K562 (cell line): ENCODE data around the gene TPD52L1. TPM values are rescaled to one million over a fixed set of nuclear protein-coding genes. Genes with fewer than 3 reads are reported as not detected.

Experiments used
- GATAD2A ChIP-seq: fragments of 450-650 bp; IDR thresholded peaks from 2 replicates; pipeline ENCODE4 v1.6.1; 2017
- HCFC1 ChIP-seq: IDR thresholded peaks from 2 replicates; pipeline ENCODE4 v1.6.1; 2012; ENCODE audit warnings: low read depth, low read length, improper control_type of control experiment
- KAT7 ChIP-seq: sonication (generic); formaldehyde crosslinking; IDR thresholded peaks from 2 replicates; pipeline ENCODE4 v1.8.0; 2022; ENCODE audit warnings: missing genetic modification reagents, mild to moderate bottlenecking, borderline replicate concordance
- MAFG ChIP-seq: fragments of 450-650 bp; conservative IDR thresholded peaks from 2 replicates; pipeline ENCODE4 v1.6.1; 2016; ENCODE audit warnings: missing genetic modification characterization, missing compliant biosample characterization
- SMAD3 ChIP-seq: fragments of 450-650 bp; formaldehyde crosslinking; conservative IDR thresholded peaks from 2 replicates; pipeline ENCODE4 v1.4.0; 2020; ENCODE audit warnings: mild to moderate bottlenecking
- SPI1 ChIP-seq: IDR thresholded peaks from 2 replicates; pipeline ENCODE4 v1.6.1; 2011; ENCODE audit warnings: low read depth, low read length, control low read depth, borderline replicate concordance
- TEAD4 ChIP-seq, 2 experiments: sonication (generic) in 1 of 2; formaldehyde crosslinking in 1 of 2; IDR thresholded peaks; 2 replicates each; pipeline versions ENCODE4 v1.6.1 to v1.8.0; 2012 to 2022; ENCODE audit warnings: borderline replicate concordance in 1 of 2, inconsistent platforms in 1 of 2, low read length in 1 of 2, mild to moderate bottlenecking in 1 of 2, missing genetic modification reagents in 1 of 2
- ZNF431 ChIP-seq: sonication (generic); formaldehyde crosslinking; IDR thresholded peaks from 2 replicates; pipeline ENCODE4 v1.8.0; 2022; ENCODE audit warnings: mild to moderate bottlenecking, missing genetic modification reagents
- polyA plus RNA-seq, 8 experiments: library from polyadenylated mRNA; depleted of rRNA in 4 of 8; stranded (reverse) in 5 of 8; unstranded in 3 of 8; fragments of >200 nt; fragmentation: Nextera tagmentation in 2 of 8; fragmentation: Illumina TruSeq in 1 of 8; extraction: Ambion mirVana in 2 of 8; extraction: Trizol in 1 of 8; gene quantifications; 2 replicates each; pipeline versions ENCODE4 v1.2.1 to v1.2.3, GENCODE V29; 2011 to 2014; ENCODE audit warnings: inconsistent platforms in 1 of 8, missing spikeins in 1 of 8
- total RNA-seq, 7 experiments: library from RNA; depleted of rRNA in 6 of 7; stranded (reverse); fragments of >200 nt in 6 of 7; fragmentation: Illumina TruSeq in 2 of 7; extraction: Trizol in 2 of 7; gene quantifications; 2 replicates each; pipeline versions ENCODE4 v1.2.1 to v1.2.3, GENCODE V29; 2011 to 2021; ENCODE audit warnings: low replicate concordance in 1 of 7
- TF ChIP-seq, protein P1 (sequence below): sonication (generic); formaldehyde crosslinking; IDR thresholded peaks from 2 replicates; pipeline ENCODE4 v1.8.0; 2022; ENCODE audit warnings: mild to moderate bottlenecking, low read depth, missing genetic modification reagents
- TF ChIP-seq, protein P2 (sequence below): fragments of 250-450 bp; sonication (Bioruptor Pico); IDR thresholded peaks from 2 replicates; pipeline ENCODE4 v1.4.0; 2020
- TF ChIP-seq, protein P3 (sequence below), 3 experiments: fragments of 200-800 bp in 1 of 3; fragments of 250-450 bp in 1 of 3; fragments of 450-650 bp in 1 of 3; sonication (Bioruptor Pico) in 1 of 3; sonication (Bioruptor generic) in 1 of 3; formaldehyde crosslinking in 1 of 3; IDR thresholded peaks; 2 replicates each; pipeline versions ENCODE4 v1.6.1 to v1.8.0; 2016 to 2022; ENCODE audit warnings: mild to moderate bottlenecking in 2 of 3, missing genetic modification characterization in 2 of 3, missing compliant biosample characterization in 1 of 3, moderate library complexity in 1 of 3
- TF ChIP-seq, protein P4 (sequence below): fragments of 150-350 bp; conservative IDR thresholded peaks from 2 replicates; pipeline ENCODE4 v1.6.1; 2014; ENCODE audit warnings: low read length

The TPD52L1 gene
- total and polyA plus RNA-seq, 9 of the 15 experiments (the other 6 are each of a cell fraction or from before 2014, with no cell fraction given), result 12.9 to 149 (median 75.7) TPM

DNA sequence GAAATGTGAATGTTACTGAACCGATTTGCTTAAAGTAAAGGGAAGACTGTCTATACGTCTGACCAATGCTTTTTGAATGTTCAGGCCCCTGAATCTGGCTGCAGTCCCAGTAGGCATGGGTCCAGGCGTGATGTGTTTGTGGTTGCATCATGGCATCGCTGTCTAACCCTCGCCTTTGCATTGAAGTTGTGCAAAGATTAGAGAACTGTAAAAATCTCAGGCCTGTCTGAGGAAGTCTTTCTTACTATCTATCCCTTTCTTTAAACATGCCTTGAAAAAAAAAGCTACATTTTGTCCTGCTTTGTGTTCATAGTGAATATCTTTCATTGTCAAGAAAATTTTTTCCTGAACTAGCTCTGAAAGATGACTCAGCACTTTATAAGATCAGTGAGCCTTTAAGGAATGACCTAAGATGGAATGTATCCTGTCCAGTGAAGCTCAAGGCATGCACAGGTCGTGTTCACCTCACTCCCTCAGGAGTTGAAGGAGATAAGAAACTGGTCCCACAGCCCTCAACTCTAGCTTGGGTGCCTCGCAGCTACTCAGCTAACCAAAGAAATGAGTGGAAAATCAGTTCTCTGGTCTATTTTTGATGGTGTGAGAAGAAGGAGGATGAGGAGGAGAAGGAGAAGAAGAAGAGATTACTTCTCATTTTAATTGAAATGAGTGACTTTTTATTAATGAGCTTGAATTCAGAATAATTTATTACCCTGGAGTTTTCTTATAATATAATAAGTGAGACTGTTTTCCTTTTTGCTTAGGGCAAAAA is 48.6 kb downstream of the TPD52L1 start (continued):
- TF ChIP-seq, protein P1, sequence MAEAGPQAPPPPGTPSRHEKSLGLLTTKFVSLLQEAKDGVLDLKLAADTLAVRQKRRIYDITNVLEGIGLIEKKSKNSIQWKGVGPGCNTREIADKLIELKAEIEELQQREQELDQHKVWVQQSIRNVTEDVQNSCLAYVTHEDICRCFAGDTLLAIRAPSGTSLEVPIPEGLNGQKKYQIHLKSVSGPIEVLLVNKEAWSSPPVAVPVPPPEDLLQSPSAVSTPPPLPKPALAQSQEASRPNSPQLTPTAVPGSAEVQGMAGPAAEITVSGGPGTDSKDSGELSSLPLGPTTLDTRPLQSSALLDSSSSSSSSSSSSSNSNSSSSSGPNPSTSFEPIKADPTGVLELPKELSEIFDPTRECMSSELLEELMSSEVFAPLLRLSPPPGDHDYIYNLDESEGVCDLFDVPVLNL (CRISPR knock-in tag), result no peak
- TF ChIP-seq ZNF431 (CRISPR knock-in tag) (no peak), HCFC1 (no peak), SPI1 (no peak), TEAD4 (IDR thresholded peaks at IDR 0.05; ENCODE audit: low read length) (peak; percentile 27; the same call in 1 of the 2 replicates), TEAD4 (CRISPR knock-in tag; IDR thresholded peaks at IDR 0.05; ENCODE audit: borderline replicate concordance) (no peak), KAT7 (CRISPR knock-in tag) (no peak), MAFG (peak; percentile 100), SMAD3 (CRISPR knock-in tag) (no peak), GATAD2A (0 out of 2 replicates have a peak, but pooled peaks have one; percentile 72)
- TF ChIP-seq, protein P2, sequence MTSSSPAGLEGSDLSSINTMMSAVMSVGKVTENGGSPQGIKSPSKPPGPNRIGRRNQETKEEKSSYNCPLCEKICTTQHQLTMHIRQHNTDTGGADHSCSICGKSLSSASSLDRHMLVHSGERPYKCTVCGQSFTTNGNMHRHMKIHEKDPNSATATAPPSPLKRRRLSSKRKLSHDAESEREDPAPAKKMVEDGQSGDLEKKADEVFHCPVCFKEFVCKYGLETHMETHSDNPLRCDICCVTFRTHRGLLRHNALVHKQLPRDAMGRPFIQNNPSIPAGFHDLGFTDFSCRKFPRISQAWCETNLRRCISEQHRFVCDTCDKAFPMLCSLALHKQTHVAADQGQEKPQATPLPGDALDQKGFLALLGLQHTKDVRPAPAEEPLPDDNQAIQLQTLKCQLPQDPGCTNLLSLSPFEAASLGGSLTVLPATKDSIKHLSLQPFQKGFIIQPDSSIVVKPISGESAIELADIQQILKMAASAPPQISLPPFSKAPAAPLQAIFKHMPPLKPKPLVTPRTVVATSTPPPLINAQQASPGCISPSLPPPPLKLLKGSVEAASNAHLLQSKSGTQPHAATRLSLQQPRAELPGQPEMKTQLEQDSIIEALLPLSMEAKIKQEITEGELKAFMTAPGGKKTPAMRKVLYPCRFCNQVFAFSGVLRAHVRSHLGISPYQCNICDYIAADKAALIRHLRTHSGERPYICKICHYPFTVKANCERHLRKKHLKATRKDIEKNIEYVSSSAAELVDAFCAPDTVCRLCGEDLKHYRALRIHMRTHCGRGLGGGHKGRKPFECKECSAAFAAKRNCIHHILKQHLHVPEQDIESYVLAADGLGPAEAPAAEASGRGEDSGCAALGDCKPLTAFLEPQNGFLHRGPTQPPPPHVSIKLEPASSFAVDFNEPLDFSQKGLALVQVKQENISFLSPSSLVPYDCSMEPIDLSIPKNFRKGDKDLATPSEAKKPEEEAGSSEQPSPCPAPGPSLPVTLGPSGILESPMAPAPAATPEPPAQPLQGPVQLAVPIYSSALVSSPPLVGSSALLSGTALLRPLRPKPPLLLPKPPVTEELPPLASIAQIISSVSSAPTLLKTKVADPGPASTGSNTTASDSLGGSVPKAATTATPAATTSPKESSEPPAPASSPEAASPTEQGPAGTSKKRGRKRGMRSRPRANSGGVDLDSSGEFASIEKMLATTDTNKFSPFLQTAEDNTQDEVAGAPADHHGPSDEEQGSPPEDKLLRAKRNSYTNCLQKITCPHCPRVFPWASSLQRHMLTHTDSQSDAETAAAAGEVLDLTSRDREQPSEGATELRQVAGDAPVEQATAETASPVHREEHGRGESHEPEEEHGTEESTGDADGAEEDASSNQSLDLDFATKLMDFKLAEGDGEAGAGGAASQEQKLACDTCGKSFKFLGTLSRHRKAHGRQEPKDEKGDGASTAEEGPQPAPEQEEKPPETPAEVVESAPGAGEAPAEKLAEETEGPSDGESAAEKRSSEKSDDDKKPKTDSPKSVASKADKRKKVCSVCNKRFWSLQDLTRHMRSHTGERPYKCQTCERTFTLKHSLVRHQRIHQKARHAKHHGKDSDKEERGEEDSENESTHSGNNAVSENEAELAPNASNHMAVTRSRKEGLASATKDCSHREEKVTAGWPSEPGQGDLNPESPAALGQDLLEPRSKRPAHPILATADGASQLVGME (CRISPR knock-in tag), result no peak
- TF ChIP-seq, protein P3, sequence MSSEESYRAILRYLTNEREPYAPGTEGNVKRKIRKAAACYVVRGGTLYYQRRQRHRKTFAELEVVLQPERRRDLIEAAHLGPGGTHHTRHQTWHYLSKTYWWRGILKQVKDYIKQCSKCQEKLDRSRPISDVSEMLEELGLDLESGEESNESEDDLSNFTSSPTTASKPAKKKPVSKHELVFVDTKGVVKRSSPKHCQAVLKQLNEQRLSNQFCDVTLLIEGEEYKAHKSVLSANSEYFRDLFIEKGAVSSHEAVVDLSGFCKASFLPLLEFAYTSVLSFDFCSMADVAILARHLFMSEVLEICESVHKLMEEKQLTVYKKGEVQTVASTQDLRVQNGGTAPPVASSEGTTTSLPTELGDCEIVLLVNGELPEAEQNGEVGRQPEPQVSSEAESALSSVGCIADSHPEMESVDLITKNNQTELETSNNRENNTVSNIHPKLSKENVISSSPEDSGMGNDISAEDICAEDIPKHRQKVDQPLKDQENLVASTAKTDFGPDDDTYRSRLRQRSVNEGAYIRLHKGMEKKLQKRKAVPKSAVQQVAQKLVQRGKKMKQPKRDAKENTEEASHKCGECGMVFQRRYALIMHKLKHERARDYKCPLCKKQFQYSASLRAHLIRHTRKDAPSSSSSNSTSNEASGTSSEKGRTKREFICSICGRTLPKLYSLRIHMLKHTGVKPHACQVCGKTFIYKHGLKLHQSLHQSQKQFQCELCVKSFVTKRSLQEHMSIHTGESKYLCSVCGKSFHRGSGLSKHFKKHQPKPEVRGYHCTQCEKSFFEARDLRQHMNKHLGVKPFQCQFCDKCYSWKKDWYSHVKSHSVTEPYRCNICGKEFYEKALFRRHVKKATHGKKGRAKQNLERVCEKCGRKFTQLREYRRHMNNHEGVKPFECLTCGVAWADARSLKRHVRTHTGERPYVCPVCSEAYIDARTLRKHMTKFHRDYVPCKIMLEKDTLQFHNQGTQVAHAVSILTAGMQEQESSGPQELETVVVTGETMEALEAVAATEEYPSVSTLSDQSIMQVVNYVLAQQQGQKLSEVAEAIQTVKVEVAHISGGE (CRISPR knock-in tag; IDR thresholded peaks at IDR 0.05), result peak in 1 of 3 experiments; percentile 47; a peak in 1 of 6 replicates
- TF ChIP-seq, protein P4, sequence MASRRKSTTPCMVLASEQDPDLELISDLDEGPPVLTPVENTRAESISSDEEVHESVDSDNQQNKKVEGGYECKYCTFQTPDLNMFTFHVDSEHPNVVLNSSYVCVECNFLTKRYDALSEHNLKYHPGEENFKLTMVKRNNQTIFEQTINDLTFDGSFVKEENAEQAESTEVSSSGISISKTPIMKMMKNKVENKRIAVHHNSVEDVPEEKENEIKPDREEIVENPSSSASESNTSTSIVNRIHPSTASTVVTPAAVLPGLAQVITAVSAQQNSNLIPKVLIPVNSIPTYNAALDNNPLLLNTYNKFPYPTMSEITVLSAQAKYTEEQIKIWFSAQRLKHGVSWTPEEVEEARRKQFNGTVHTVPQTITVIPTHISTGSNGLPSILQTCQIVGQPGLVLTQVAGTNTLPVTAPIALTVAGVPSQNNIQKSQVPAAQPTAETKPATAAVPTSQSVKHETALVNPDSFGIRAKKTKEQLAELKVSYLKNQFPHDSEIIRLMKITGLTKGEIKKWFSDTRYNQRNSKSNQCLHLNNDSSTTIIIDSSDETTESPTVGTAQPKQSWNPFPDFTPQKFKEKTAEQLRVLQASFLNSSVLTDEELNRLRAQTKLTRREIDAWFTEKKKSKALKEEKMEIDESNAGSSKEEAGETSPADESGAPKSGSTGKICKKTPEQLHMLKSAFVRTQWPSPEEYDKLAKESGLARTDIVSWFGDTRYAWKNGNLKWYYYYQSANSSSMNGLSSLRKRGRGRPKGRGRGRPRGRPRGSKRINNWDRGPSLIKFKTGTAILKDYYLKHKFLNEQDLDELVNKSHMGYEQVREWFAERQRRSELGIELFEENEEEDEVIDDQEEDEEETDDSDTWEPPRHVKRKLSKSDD, result no peak
